GM12864 (cell line): ENCODE data around the gene POU3F3.

Experiments
- DNase-seq: peaks from one replicate; pipeline ENCODE4 v3.0.0-alpha.2; 2011; ENCODE audit warnings: low read depth
- H3K4me3 ChIP-seq: 2 replicates; pipeline ENCODE4 v1.5.1; 2011; ENCODE audit warnings: mild to moderate bottlenecking, low read depth, low read length, control low read depth
- CTCF ChIP-seq: IDR thresholded peaks from 2 replicates; pipeline ENCODE4 v1.5.1; 2011; ENCODE audit warnings: low read depth, mild to moderate bottlenecking, moderate library complexity, low read length, control low read depth, inconsistent platforms; ENCODE audit errors: missing control alignments

POU3F3 gene

GRCh38 chr2:104857262-104858005 is 3.5 kb downstream of the POU3F3 start:
- peak overlapping the region; percentile 42 for H3K4me3 ChIP-seq
- TF ChIP-seq CTCF = no peak
- no peak for DNase-seq

- no peak overlapping the region for H3K4me3 ChIP-seq
- no peak for TF ChIP-seq CTCF
- DNase-seq = no peak
Measured at GRCh38 chr2:104858006-104858978, 4.4 kb downstream of the POU3F3 start.

- H3K4me3 ChIP-seq = no peak overlapping the region
- TF ChIP-seq CTCF = no peak
- DNase-seq = no peak
Measured at GRCh38 chr2:104859291-104859765, 5.4 kb downstream of the POU3F3 start.

- no peak for DNase-seq
- no peak overlapping the region for H3K4me3 ChIP-seq
- no peak for TF ChIP-seq CTCF
Measured at GRCh38 chr2:104859766-104860450, 6.0 kb downstream of the POU3F3 start.

GRCh38 chr2:104860451-104860790 is 6.5 kb downstream of the POU3F3 start:
- TF ChIP-seq CTCF = no peak
- no peak overlapping the region for H3K4me3 ChIP-seq
- no peak for DNase-seq

- DNase-seq = no peak
- no peak overlapping the region for H3K4me3 ChIP-seq
- TF ChIP-seq CTCF = no peak
Measured at GRCh38 chr2:104861351-104862057, 7.6 kb downstream of the POU3F3 start.
